NB4 (cell line): ENCODE results near the gene GARIN5A.

Source experiments
- MYC ChIP-seq: IDR thresholded peaks from 2 replicates; pipeline ENCODE4 v1.6.1; 2011; ENCODE audit warnings: low read depth, low read length
- TF ChIP-seq, protein P1 (sequence below): IDR thresholded peaks from one replicate; pipeline ENCODE4 v1.5.1; 2012; ENCODE audit warnings: low read depth, low read length

DNA sequence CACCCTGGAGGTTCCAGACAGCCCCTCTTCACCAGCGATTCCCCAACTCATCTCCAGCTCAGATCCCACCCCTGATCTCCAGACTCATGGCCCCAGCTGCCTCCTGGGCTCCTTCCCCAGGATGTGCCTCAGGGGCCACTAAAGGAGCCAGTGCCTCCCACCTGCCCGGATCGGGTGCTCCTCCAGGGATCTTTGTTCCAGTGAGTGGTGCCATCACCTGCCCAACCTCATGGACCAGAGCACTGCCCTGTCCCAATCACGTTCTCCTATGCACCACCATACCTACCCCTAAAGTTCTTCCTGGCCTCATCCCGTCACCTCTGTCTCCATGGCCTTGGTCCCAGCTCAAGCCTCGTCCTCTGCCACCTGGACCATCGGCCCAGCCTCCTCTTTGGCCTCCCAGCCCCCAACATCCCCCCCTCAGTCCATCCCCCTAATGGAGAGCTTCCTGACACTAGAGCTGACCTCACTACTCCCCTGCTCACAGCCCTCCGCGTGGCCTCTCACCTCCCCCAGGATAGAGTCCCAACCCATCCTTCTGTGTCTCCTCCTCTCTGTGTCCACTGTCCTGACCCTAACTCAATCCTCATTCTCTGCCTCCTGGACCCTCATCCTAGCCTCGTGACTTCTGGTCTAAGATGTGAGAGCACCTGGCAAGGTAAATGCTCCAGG lies 8.8 kb upstream of the GARIN5A start:
- no peak for TF ChIP-seq MYC
- TF ChIP-seq, protein P1, sequence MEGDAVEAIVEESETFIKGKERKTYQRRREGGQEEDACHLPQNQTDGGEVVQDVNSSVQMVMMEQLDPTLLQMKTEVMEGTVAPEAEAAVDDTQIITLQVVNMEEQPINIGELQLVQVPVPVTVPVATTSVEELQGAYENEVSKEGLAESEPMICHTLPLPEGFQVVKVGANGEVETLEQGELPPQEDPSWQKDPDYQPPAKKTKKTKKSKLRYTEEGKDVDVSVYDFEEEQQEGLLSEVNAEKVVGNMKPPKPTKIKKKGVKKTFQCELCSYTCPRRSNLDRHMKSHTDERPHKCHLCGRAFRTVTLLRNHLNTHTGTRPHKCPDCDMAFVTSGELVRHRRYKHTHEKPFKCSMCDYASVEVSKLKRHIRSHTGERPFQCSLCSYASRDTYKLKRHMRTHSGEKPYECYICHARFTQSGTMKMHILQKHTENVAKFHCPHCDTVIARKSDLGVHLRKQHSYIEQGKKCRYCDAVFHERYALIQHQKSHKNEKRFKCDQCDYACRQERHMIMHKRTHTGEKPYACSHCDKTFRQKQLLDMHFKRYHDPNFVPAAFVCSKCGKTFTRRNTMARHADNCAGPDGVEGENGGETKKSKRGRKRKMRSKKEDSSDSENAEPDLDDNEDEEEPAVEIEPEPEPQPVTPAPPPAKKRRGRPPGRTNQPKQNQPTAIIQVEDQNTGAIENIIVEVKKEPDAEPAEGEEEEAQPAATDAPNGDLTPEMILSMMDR = no peak
